ENCODE data around the gene TTC27. TPM values are rescaled to one million over a fixed set of nuclear protein-coding genes. Genes with fewer than 3 reads are reported as not detected.

Gene TTC27
- polyA plus RNA-seq, 1 donor from 2014 or later: 11.1 TPM

GRCh38 chr2:32758232-32758631 is 130.4 kb downstream of the TTC27 start:
- TF ChIP-seq MXI1 (conservative IDR thresholded peaks at IDR 0.05; ENCODE audit: poor library complexity, severe bottlenecking) (no peak), EZH2 (IDR thresholded peaks at IDR 0.05; ENCODE audit: borderline replicate concordance, insufficient read depth, low read length, poor library complexity, severe bottlenecking) (no peak), TAF1 (IDR thresholded peaks at IDR 0.05; ENCODE audit: low read depth) (no peak), EP300 (conservative IDR thresholded peaks at IDR 0.05; ENCODE audit: poor library complexity, severe bottlenecking) (no peak), RAD21 (conservative IDR thresholded peaks at IDR 0.05) (no peak), CTCF (IDR thresholded peaks at IDR 0.05; ENCODE audit: poor library complexity, severe bottlenecking) (no peak)
- TF ChIP-seq, protein P1, sequence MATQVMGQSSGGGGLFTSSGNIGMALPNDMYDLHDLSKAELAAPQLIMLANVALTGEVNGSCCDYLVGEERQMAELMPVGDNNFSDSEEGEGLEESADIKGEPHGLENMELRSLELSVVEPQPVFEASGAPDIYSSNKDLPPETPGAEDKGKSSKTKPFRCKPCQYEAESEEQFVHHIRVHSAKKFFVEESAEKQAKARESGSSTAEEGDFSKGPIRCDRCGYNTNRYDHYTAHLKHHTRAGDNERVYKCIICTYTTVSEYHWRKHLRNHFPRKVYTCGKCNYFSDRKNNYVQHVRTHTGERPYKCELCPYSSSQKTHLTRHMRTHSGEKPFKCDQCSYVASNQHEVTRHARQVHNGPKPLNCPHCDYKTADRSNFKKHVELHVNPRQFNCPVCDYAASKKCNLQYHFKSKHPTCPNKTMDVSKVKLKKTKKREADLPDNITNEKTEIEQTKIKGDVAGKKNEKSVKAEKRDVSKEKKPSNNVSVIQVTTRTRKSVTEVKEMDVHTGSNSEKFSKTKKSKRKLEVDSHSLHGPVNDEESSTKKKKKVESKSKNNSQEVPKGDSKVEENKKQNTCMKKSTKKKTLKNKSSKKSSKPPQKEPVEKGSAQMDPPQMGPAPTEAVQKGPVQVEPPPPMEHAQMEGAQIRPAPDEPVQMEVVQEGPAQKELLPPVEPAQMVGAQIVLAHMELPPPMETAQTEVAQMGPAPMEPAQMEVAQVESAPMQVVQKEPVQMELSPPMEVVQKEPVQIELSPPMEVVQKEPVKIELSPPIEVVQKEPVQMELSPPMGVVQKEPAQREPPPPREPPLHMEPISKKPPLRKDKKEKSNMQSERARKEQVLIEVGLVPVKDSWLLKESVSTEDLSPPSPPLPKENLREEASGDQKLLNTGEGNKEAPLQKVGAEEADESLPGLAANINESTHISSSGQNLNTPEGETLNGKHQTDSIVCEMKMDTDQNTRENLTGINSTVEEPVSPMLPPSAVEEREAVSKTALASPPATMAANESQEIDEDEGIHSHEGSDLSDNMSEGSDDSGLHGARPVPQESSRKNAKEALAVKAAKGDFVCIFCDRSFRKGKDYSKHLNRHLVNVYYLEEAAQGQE (IDR thresholded peaks at IDR 0.05; ENCODE audit: borderline replicate concordance): no peak
- no peaks in the 10 kb centered on the region for H4K20me1 ChIP-seq (ENCODE audit: insufficient read depth)
- H3K27ac ChIP-seq (ENCODE audit: low read length): no peak overlapping the region
- no peak overlapping the region for H3K4me3 ChIP-seq (ENCODE audit: low read length)
- no peaks in the 10 kb centered on the region for H3K27me3 ChIP-seq (ENCODE audit: insufficient read depth, low read depth, low read length)
- no peak overlapping the region for H2AFZ ChIP-seq (ENCODE audit: low read depth, low read length)
- H3K9me2 ChIP-seq (ENCODE audit: insufficient read depth, low read length): no peaks in the 10 kb centered on the region
- no peak overlapping the region for H3K4me2 ChIP-seq (ENCODE audit: low read length)
- no peaks in the 10 kb centered on the region for H3K36me3 ChIP-seq (ENCODE audit: insufficient read depth, low read length)
- H3K9ac ChIP-seq (ENCODE audit: low read length): no peak overlapping the region
- H3K9me3 ChIP-seq (ENCODE audit: low read length): peaks cover 3% of the 10 kb centered on the region
- H3K79me2 ChIP-seq (replicated peaks; ENCODE audit: insufficient read depth, low read length): no peaks in the 10 kb centered on the region
- no peaks in the 10 kb centered on the region for H3F3A ChIP-seq (ENCODE audit: insufficient read depth, low read length, poor library complexity, severe bottlenecking)

- Histone ChIP-seq H3K27ac (ENCODE audit: low read length) (no peak overlapping the region), H3K27me3 (ENCODE audit: insufficient read depth, low read depth, low read length) (no peaks in the 10 kb centered on the region), H4K20me1 (ENCODE audit: insufficient read depth) (no peaks in the 10 kb centered on the region), H3K4me3 (ENCODE audit: low read length) (no peak overlapping the region), H3K4me2 (ENCODE audit: low read length) (no peak overlapping the region), H2AFZ (ENCODE audit: low read depth, low read length) (no peak overlapping the region), H3K79me2 (replicated peaks; ENCODE audit: insufficient read depth, low read length) (no peaks in the 10 kb centered on the region), H3K9me2 (ENCODE audit: insufficient read depth, low read length) (no peaks in the 10 kb centered on the region), H3K9ac (ENCODE audit: low read length) (no peak overlapping the region), H3K36me3 (ENCODE audit: insufficient read depth, low read length) (no peaks in the 10 kb centered on the region), H3K9me3 (ENCODE audit: low read length) (peaks cover 3% of the 10 kb centered on the region), H3F3A (ENCODE audit: insufficient read depth, low read length, poor library complexity, severe bottlenecking) (no peaks in the 10 kb centered on the region)
- no peak for TF ChIP-seq TAF1 (IDR thresholded peaks at IDR 0.05; ENCODE audit: low read depth)
- TF ChIP-seq, protein P1 (IDR thresholded peaks at IDR 0.05; ENCODE audit: borderline replicate concordance): no peak
- TF ChIP-seq CTCF (IDR thresholded peaks at IDR 0.05; ENCODE audit: poor library complexity, severe bottlenecking): no peak
- TF ChIP-seq EP300 (conservative IDR thresholded peaks at IDR 0.05; ENCODE audit: poor library complexity, severe bottlenecking): no peak
- no peak for TF ChIP-seq POLR2AphosphoS5 (IDR thresholded peaks at IDR 0.05)
- TF ChIP-seq EZH2 (IDR thresholded peaks at IDR 0.05; ENCODE audit: borderline replicate concordance, insufficient read depth, low read length, poor library complexity, severe bottlenecking): no peak
- no peak for TF ChIP-seq SMC3 (conservative IDR thresholded peaks at IDR 0.05; ENCODE audit: poor library complexity)
- no peak for TF ChIP-seq MXI1 (conservative IDR thresholded peaks at IDR 0.05; ENCODE audit: poor library complexity, severe bottlenecking)
- TF ChIP-seq RAD21 (conservative IDR thresholded peaks at IDR 0.05): no peak
Measured at GRCh38 chr2:32760628-32761027, 132.8 kb downstream of the TTC27 start.

Data from neural cell (in vitro differentiated cells).